ENCODE data around the gene GJB2.

Gene GJB2

DNA sequence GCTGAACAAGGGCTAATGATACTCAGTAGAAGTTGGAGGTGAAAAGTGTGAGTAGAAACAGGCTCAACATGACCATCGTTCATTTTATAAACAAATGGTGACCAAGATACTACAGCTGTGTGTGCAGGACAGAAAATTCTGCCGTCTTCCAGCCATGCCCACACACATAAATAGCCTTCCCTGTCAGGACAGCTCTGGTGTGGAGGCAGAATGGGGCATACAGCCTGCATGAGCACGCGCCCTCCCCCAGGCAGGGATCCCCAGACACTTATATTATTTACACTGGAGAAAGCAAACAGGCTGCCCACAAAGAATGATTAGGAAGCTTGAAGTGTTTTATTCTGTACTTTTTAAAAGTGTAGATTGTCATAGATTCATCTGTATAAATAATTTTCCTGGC, 52.3 kb downstream of the GJB2 start:
- DNase-seq, result no peak

DNA sequence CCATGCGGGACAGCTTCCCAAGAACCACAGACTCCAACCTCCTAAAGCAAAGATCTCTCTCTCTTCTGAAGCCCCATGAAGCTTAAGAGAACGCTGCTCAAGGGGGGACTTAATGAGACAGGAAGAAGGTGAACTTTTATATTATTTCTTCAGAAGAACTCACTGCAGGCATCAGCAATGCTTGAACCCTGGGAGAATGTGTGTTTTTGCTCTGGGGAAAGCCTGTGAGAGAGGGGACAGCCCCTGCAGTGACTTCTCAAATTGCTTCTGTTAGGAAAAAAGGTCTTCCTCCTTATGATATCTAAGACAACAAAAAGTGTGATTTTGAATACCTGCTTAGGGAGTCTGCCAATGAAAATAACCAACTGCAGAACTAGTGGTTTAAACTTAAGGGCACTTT, 54.9 kb downstream of the GJB2 start:
- no peak for DNase-seq

All from AML-193 (cell line).